Epithelial cell of proximal tubule (primary cell): ENCODE data around the gene ACHE. TPM values are rescaled to one million over a fixed set of nuclear protein-coding genes. Genes with fewer than 3 reads are reported as not detected.

Source experiments
- DNase-seq: peaks from one replicate; pipeline ENCODE4 v3.0.0-alpha.2; 2011; ENCODE audit warnings: low read depth
- H3K4me3 ChIP-seq: 2 replicates; pipeline ENCODE4 v1.5.1; 2011; ENCODE audit warnings: low read depth, mild to moderate bottlenecking, low read length
- total RNA-seq: library from RNA; depleted of rRNA; stranded (reverse); fragments of >200 nt; gene quantifications from 2 replicates; pipeline ENCODE4 v1.2.3, GENCODE V29; 2015
- TF ChIP-seq, protein P1 (sequence below): conservative IDR thresholded peaks from 2 replicates; pipeline ENCODE4 v1.5.1; 2012; ENCODE audit warnings: low read depth, mild to moderate bottlenecking, low read length

ACHE gene
- total RNA-seq, 1 donor from 2014 or later: 3.3 TPM

DNA sequence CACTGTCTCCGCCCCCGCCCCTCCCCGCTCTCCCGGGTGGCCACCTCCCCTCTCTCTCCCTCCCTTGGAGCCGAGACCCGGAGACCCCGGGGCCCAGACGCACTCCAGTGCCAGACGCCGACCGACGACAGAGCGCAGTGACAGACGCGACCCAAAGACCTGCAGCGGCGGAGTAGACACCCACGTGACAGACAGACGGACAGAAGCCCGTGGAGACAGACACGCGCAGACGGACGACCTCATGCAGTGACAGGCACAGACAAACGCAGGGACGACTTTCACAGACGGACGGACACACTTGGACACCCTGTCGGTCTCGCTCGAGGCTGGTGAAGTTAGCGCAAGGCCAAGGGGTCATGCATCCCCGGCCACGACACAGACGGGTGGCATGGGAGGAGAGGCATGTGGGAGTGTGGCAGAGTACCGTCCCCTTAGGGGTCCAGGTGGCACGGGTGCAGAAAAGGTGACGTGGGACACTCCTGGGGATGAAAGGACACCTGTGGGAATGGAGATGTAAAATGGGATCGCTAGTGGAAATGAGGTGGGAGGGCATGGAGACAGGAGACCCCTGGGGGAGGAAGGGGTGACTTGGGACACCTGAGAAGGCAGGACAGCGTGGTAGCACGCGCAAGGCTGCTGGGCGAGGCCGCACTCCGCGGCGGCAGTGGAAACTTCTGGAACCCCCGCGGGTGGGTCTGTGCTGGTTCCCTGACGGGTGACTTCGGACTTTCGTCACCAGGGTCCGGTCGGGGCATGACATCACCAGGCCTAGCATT, 456 bp upstream of the ACHE start:
- no peak for DNase-seq
- H3K4me3 ChIP-seq: no peak overlapping the region
- TF ChIP-seq, protein P1, sequence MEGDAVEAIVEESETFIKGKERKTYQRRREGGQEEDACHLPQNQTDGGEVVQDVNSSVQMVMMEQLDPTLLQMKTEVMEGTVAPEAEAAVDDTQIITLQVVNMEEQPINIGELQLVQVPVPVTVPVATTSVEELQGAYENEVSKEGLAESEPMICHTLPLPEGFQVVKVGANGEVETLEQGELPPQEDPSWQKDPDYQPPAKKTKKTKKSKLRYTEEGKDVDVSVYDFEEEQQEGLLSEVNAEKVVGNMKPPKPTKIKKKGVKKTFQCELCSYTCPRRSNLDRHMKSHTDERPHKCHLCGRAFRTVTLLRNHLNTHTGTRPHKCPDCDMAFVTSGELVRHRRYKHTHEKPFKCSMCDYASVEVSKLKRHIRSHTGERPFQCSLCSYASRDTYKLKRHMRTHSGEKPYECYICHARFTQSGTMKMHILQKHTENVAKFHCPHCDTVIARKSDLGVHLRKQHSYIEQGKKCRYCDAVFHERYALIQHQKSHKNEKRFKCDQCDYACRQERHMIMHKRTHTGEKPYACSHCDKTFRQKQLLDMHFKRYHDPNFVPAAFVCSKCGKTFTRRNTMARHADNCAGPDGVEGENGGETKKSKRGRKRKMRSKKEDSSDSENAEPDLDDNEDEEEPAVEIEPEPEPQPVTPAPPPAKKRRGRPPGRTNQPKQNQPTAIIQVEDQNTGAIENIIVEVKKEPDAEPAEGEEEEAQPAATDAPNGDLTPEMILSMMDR: no peak

DNA sequence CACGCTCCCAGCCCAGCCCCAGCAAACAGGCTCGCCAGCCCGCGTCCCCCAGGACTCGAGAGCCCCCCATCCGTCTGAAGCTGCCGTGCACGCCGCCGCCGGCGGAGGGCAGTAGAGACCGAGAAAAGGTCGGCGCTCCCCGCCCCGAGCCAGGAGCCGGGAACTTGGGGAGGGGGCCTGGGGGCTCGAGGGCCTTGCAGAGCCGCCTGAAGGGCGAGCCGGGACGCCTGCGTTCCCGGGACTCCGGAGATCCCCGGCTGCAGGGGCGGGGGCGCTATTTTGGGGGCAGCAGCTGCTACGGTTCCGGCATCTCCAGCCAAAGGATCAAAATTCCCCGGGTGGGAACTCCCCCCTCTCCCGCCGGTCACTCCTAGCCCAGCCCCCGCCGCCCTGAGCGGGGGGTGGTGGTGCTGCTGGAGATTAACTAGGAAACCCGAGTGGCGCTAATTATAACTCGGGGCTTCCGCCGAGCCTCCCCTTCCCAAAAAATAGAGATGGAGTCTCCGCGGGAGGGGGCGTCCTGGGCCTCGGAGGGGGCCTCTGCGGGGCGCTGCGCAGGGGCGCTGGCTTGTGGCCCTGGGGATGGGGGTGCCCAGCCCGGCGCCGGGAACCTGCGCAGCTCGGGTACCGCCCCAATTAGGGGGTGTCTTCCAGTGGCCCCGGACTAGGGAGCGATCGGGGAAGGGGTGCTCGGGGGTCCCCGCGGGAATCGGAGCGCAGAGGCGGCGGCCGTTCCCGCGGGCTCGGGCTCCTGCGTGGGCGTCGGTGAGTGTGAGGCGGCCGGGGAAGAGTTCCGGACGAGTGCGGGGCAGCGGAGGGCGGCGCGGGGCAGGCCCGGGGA, 608 bp downstream of the ACHE start:
- H3K4me3 ChIP-seq: peak overlapping the region; percentile 45
- no peak for DNase-seq
- TF ChIP-seq, protein P1: peak; percentile 75

DNA sequence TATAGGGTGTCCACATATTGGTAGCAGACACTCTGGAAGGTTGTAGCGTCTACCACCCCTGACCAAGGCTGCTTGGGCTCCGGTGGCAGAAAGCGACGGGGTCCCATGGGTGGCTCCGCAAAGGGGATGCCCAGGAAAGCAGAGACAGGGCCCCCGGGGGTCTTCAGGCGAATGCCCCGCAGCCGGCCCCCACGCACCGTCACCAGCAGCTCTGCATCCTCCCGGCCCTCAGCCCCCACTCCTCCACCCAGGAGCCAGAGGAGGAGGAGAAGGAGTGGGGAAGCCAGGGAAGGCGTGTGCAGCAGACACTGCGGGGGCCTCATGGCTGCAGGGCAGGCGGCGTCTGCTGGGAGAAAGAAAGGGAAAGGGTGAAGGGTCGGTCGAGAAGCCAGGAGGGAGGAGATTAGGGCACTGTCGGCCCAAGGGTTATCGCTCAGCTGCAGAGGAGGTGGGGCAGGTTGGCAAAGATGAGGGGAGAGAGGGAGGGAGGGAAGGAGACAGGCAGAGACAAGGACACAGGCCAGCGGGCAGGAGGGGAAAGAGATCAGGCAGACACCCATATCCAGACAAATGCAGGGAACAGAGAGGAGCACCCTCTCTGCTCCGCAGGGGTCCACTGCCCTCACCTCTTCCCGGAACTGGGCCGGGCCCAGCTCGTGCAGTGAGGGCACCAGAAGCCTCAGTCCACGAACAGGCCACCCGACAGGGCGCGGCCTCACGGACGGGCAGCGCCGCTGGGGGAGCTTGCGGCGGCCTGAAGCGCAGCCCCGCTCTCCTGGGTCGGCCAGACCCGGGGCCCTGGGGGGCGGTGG, 1.6 kb downstream of the ACHE start:
- H3K4me3 ChIP-seq: no peak overlapping the region
- TF ChIP-seq, protein P1: no peak
- no peak for DNase-seq

DNA sequence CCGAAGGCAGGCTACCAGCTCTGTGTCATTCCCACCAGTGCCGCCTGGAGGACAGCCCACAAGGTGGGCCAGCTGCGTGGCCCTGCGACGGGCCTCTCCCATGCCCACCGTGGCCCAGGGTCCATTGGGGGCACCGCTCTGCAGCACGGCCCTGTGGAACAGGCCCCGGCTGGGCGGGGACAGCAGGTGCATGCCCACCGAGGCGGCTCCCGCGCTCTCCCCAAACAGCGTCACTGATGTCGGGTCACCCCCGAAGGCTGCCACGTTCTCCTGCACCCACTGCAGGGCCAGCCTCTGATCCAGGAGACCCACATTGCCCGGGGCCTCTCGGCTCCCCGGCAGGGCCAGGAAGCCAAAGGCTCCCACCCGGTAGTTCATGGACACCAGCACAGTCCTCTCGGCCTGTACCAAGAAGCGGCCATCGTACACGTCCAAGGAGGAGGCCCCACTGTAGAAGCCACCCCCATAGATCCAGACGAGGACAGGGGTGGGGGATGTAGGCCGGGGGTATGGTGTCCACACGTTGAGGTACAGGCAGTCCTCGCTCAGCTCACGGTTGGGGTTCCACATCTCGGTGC, 2.3 kb downstream of the ACHE start:
- DNase-seq: no peak
- H3K4me3 ChIP-seq: no peak overlapping the region
- TF ChIP-seq, protein P1: no peak

DNA sequence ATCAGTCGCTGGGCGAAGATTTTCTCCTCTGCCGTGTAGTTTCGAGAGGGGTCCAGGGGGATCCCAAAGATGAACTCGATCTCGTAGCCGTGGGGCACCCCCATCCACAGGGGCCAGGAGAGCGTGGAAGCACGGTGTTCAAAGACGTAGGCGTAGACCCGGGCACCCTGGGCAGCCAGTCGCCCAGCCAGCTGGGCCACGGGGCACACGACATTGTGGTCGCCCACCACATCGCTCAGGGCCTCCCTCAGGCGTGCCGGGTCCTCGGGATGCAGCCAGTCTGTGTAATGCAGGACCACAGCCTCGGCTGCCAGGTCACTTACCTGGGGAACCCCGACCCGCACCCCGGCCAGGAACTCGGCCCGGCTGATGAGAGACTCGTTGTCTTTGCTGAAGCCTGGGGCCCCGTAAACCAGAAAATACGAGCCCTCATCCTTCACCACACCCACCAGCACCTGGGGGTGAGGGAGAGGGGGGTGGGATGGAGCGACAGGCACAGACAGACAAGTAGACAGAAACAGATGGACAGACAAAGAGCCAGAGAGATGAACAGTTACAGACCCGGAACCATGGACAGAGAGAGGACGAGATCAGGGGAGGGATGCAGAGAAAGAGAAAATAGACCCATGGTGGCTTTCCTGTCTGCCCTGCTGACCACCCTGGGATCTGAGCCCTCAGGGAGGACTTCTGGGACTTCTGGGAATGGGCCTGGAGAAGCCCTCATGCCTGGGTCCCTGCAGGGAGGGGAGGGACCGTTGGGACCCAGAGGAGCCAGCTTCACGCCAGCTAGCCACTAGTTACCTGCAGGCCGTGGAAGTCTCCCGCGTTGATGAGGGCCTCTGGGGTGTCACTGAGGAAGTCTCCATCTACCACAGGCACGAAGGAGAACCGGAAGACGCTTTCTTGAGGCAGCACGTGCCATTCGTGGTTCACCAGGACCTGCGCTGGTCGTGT, 3.0 kb downstream of the ACHE start:
- no peak for DNase-seq
- H3K4me3 ChIP-seq: no peak overlapping the region
- TF ChIP-seq, protein P1: no peak
